HEK293 (cell line): ENCODE data around the gene GBF1.

Source experiments
- CTCF ChIA-PET: fragments of 350-600 bp; formaldehyde crosslinking; extraction: SDS; loops from one replicate; lab custom pipeline; 2021; ENCODE audit warnings: antibody characterized with exemption; lab: Yijun Ruan, JAX
- POLR2A ChIA-PET: fragments of 300-600 bp; formaldehyde crosslinking; extraction: SDS; loops from one replicate; lab custom pipeline; 2020; ENCODE audit warnings: antibody characterized with exemption, inconsistent platforms; lab: Yijun Ruan, JAX
- H3K27ac ChIP-seq: fragments of 200-500 bp; sonication (Bioruptor generic); 2 replicates; pipeline ENCODE4 v1.5.1; 2014; ENCODE audit warnings: low read depth, low read length, control low read depth, inconsistent platforms; ENCODE audit errors: extremely low read depth
- H3K36me3 ChIP-seq, 2 experiments: fragments of 200-500 bp in 1 of 2; sonication (Bioruptor generic) in 1 of 2; 1 replicate in 1 of 2; 2 replicates in 1 of 2; pipeline ENCODE4 v1.5.1; 2014 to 2017; ENCODE audit warnings: inconsistent platforms in 2 of 2, low read length in 2 of 2; ENCODE audit not compliant: control insufficient read depth in 2 of 2, insufficient read depth in 1 of 2
- H3K4me1 ChIP-seq: fragments of 200-500 bp; sonication (Bioruptor generic); 2 replicates; pipeline ENCODE4 v1.5.1; 2014; ENCODE audit warnings: mild to moderate bottlenecking, low read length, inconsistent platforms; ENCODE audit not compliant: control insufficient read depth, insufficient read depth
- H3K4me3 ChIP-seq: 2 replicates; pipeline ENCODE4 v1.5.1; 2011; ENCODE audit warnings: low read depth, mild to moderate bottlenecking, control low read depth, low read length, moderate library complexity
- H3K9me3 ChIP-seq: fragments of 200-500 bp; sonication (Bioruptor generic); 2 replicates; pipeline ENCODE4 v1.5.1; 2014; ENCODE audit warnings: low read depth, low read length, inconsistent platforms; ENCODE audit not compliant: control insufficient read depth, insufficient read depth
- MZF1 ChIP-seq: fragments of 450-650 bp; formaldehyde crosslinking; IDR thresholded peaks from 2 replicates; pipeline ENCODE4 v1.5.1; 2017; ENCODE audit warnings: missing biosample characterization, missing genetic modification characterization, borderline replicate concordance
- ZBTB1 ChIP-seq: fragments of 450-650 bp; formaldehyde crosslinking; IDR thresholded peaks from 2 replicates; pipeline ENCODE4 v1.5.1; 2016; ENCODE audit warnings: missing biosample characterization, missing genetic modification characterization
- ZBTB20 ChIP-seq: fragments of 450-650 bp; formaldehyde crosslinking; IDR thresholded peaks from 2 replicates; pipeline ENCODE4 v1.5.1; 2016; ENCODE audit warnings: missing biosample characterization, missing genetic modification characterization
- ZFP3 ChIP-seq: fragments of 450-650 bp; formaldehyde crosslinking; IDR thresholded peaks from 2 replicates; pipeline ENCODE4 v1.5.1; 2016; ENCODE audit warnings: low read depth, missing biosample characterization, missing genetic modification characterization
- ZFP41 ChIP-seq: fragments of 450-650 bp; formaldehyde crosslinking; IDR thresholded peaks from 2 replicates; pipeline ENCODE4 v1.5.1; 2016; ENCODE audit warnings: missing biosample characterization, missing genetic modification characterization, borderline replicate concordance
- ZNF23 ChIP-seq: fragments of 450-650 bp; formaldehyde crosslinking; IDR thresholded peaks from 2 replicates; pipeline ENCODE4 v1.5.1; 2016; ENCODE audit warnings: missing biosample characterization, missing genetic modification characterization, borderline replicate concordance
- ZNF274 ChIP-seq, 2 experiments: fragments of 200-500 bp in 1 of 2; fragments of 450-650 bp in 1 of 2; sonication (Bioruptor generic) in 1 of 2; formaldehyde crosslinking in 1 of 2; IDR thresholded peaks; 2 replicates each; pipeline versions ENCODE4 v1.5.1 to v1.6.1; 2014 to 2016; ENCODE audit warnings: borderline replicate concordance in 1 of 2, inconsistent platforms in 1 of 2, low read length in 1 of 2, missing biosample characterization in 1 of 2, missing genetic modification characterization in 1 of 2
- ZNF391 ChIP-seq: fragments of 450-650 bp; formaldehyde crosslinking; IDR thresholded peaks from 2 replicates; pipeline ENCODE4 v1.5.1; 2016; ENCODE audit warnings: low read depth, missing biosample characterization, missing genetic modification characterization, borderline replicate concordance
- ZNF585B ChIP-seq: fragments of 450-650 bp; formaldehyde crosslinking; IDR thresholded peaks from 2 replicates; pipeline ENCODE4 v1.5.1; 2016; ENCODE audit warnings: missing biosample characterization, missing genetic modification characterization
- ZNF626 ChIP-seq: fragments of 450-650 bp; sonication (Bioruptor Pico); formaldehyde crosslinking; IDR thresholded peaks from 2 replicates; pipeline ENCODE4 v1.5.1; 2018; ENCODE audit warnings: missing biosample characterization, missing genetic modification characterization, inconsistent platforms
- ZNF768 ChIP-seq: fragments of 450-650 bp; formaldehyde crosslinking; IDR thresholded peaks from 2 replicates; pipeline ENCODE4 v1.5.1; 2018; ENCODE audit warnings: missing biosample characterization, mild to moderate bottlenecking, missing genetic modification characterization
- ZNF791 ChIP-seq: fragments of 450-650 bp; formaldehyde crosslinking; IDR thresholded peaks from 2 replicates; pipeline ENCODE4 v1.5.1; 2016; ENCODE audit warnings: missing biosample characterization, missing genetic modification characterization
- TF ChIP-seq, protein P1 (sequence below): fragments of 450-650 bp; formaldehyde crosslinking; IDR thresholded peaks from 2 replicates; pipeline ENCODE4 v1.5.1; 2016; ENCODE audit warnings: missing biosample characterization, missing genetic modification characterization
- TF ChIP-seq, protein P2 (sequence below): fragments of 450-650 bp; formaldehyde crosslinking; IDR thresholded peaks from 2 replicates; pipeline ENCODE4 v1.5.1; 2016; ENCODE audit warnings: missing biosample characterization, missing genetic modification characterization, borderline replicate concordance
- TF ChIP-seq, protein P3 (sequence below): fragments of 450-650 bp; formaldehyde crosslinking; IDR thresholded peaks from 2 replicates; pipeline ENCODE4 v1.5.1; 2016; ENCODE audit warnings: missing biosample characterization, missing genetic modification characterization
- TF ChIP-seq, protein P4 (sequence below): fragments of 450-650 bp; formaldehyde crosslinking; IDR thresholded peaks from 2 replicates; pipeline ENCODE4 v1.5.1; 2016; ENCODE audit warnings: missing biosample characterization, missing genetic modification characterization

GBF1 gene

DNA sequence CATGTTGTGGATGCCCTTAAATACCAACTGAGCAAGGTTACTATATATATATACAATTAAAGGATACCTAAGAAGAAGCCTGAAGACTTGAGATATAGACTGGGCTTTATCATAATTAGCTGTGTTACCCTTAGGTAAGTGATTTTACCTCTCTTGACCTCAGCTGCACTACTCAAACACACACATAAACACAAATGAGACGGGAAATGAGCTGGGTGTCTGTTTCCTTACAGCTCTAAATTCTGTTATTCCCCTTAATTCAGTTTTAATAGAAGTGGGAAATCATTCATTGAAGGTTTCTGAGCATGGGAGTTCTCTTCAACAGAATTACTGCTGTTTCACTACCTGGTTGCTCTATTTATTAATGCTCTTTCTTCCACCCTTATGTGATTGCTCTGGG is 60.7 kb downstream of the GBF1 start:
- Histone ChIP-seq H3K36me3 (peaks cover 0 to 4% of the 10 kb centered on the region in 2 experiments; a peak in 1 of 3 replicates), H3K27ac (no peak overlapping the region), H3K4me3 (no peak overlapping the region), H3K9me3 (no peaks in the 10 kb centered on the region), H3K4me1 (peaks cover 11% of the 10 kb centered on the region; the same call in 1 of the 2 replicates)
- TF ChIP-seq ZBTB1: no peak
- no peak for TF ChIP-seq ZNF626 (tag by site-specific recombination)
- no peak for TF ChIP-seq MZF1
- TF ChIP-seq, protein P1, sequence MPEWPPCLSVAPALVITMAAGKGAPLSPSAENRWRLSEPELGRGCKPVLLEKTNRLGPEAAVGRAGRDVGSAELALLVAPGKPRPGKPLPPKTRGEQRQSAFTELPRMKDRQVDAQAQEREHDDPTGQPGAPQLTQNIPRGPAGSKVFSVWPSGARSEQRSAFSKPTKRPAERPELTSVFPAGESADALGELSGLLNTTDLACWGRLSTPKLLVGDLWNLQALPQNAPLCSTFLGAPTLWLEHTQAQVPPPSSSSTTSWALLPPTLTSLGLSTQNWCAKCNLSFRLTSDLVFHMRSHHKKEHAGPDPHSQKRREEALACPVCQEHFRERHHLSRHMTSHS (tag by site-specific recombination): no peak
- TF ChIP-seq, protein P2, sequence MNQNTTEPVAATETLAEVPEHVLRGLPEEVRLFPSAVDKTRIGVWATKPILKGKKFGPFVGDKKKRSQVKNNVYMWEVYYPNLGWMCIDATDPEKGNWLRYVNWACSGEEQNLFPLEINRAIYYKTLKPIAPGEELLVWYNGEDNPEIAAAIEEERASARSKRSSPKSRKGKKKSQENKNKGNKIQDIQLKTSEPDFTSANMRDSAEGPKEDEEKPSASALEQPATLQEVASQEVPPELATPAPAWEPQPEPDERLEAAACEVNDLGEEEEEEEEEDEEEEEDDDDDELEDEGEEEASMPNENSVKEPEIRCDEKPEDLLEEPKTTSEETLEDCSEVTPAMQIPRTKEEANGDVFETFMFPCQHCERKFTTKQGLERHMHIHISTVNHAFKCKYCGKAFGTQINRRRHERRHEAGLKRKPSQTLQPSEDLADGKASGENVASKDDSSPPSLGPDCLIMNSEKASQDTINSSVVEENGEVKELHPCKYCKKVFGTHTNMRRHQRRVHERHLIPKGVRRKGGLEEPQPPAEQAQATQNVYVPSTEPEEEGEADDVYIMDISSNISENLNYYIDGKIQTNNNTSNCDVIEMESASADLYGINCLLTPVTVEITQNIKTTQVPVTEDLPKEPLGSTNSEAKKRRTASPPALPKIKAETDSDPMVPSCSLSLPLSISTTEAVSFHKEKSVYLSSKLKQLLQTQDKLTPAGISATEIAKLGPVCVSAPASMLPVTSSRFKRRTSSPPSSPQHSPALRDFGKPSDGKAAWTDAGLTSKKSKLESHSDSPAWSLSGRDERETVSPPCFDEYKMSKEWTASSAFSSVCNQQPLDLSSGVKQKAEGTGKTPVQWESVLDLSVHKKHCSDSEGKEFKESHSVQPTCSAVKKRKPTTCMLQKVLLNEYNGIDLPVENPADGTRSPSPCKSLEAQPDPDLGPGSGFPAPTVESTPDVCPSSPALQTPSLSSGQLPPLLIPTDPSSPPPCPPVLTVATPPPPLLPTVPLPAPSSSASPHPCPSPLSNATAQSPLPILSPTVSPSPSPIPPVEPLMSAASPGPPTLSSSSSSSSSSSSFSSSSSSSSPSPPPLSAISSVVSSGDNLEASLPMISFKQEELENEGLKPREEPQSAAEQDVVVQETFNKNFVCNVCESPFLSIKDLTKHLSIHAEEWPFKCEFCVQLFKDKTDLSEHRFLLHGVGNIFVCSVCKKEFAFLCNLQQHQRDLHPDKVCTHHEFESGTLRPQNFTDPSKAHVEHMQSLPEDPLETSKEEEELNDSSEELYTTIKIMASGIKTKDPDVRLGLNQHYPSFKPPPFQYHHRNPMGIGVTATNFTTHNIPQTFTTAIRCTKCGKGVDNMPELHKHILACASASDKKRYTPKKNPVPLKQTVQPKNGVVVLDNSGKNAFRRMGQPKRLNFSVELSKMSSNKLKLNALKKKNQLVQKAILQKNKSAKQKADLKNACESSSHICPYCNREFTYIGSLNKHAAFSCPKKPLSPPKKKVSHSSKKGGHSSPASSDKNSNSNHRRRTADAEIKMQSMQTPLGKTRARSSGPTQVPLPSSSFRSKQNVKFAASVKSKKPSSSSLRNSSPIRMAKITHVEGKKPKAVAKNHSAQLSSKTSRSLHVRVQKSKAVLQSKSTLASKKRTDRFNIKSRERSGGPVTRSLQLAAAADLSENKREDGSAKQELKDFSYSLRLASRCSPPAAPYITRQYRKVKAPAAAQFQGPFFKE (tag by site-specific recombination): no peak
- TF ChIP-seq ZNF23 (tag by site-specific recombination): no peak
- TF ChIP-seq ZNF585B (tag by site-specific recombination): no peak
- TF ChIP-seq ZFP41 (tag by site-specific recombination): no peak
- no peak for TF ChIP-seq ZNF791 (tag by site-specific recombination)
- TF ChIP-seq, protein P3, sequence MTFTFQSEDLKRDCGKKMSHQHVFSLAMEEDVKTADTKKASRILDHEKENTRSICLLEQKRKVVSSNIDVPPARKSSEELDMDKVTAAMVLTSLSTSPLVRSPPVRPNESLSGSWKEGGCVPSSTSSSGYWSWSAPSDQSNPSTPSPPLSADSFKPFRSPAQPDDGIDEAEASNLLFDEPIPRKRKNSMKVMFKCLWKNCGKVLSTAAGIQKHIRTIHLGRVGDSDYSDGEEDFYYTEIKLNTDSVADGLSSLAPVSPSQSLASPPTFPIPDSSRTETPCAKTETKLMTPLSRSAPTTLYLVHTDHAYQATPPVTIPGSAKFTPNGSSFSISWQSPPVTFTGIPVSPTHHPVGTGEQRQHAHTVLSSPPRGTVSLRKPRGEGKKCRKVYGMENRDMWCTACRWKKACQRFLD: no peak
- TF ChIP-seq ZNF391: no peak
- TF ChIP-seq, protein P4, sequence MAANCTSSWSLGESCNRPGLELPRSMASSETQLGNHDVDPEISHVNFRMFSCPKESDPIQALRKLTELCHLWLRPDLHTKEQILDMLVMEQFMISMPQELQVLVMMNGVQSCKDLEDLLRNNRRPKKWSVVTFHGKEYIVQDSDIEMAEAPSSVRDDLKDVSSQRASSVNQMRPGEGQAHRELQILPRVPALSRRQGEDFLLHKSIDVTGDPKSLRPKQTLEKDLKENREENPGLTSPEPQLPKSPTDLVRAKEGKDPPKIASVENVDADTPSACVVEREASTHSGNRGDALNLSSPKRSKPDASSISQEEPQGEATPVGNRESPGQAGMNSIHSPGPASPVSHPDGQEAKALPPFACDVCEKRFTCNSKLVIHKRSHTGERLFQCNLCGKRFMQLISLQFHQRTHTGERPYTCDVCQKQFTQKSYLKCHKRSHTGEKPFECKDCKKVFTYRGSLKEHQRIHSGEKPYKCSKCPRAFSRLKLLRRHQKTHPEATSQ (tag by site-specific recombination): no peak
- no peak for TF ChIP-seq ZNF768
- TF ChIP-seq ZNF274 (IDR thresholded peaks at IDR 0.05; ENCODE audit: low read length): no peak
- no peak for TF ChIP-seq ZNF274 (tag by site-specific recombination; IDR thresholded peaks at IDR 0.05; ENCODE audit: borderline replicate concordance)
- TF ChIP-seq ZBTB20 (tag by site-specific recombination): no peak
- TF ChIP-seq ZFP3: no peak
- ChIA-PET CTCF (interaction anchor here (1.4 kb wide), 1 partner anchor 46 kb away, joined by 4 read pairs; no protein-coding TSS in a partner anchor), POLR2A (interaction anchor here (1.2 kb wide), 1 partner anchor 61 kb away, joined by 3 read pairs; the partner anchor contains the start of gene GBF1)
